ENCODE data around the gene CTRB2. TPM values are rescaled to one million over a fixed set of nuclear protein-coding genes. Genes with fewer than 3 reads are reported as not detected.

CTRB2 gene
- total and polyA plus RNA-seq, 2 of the 8 experiments (the other 6 are each of a cell fraction or from before 2014, with no cell fraction given) = not detected

DNA sequence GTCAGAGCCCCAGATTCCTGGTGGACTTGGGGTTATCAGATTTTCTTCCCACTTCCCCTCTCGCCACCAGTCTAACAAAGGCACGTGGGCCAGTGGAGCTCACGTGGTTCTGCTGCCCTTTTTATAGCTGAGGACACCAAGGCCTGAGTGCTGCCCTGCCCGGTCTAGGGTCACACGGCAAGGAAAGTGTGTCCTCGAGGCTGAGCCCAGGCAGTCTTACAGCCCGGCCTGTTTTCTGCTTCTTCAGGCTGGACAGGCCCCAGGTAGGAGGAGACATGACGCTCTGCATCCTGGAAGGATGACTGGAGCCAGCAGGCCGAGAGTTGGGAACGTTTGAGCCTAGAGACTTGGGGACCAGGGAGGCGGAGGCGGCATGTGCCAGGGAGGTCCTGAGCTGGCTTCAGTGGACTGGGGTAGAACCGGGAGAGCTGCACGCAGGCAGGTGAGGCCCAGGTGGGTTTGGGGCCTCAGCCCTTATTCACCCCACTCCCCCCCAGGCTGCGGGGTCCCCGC lies 15.4 kb upstream of the CTRB2 start:
- Histone ChIP-seq H2BK15ac (ENCODE audit: low read length) (no peak overlapping the region), H3K9ac (replicated peaks in 1 of 4; ENCODE audit: extremely low read depth in 1 of 4, low read depth in 3 of 4, low read length in 3 of 4) (no peak overlapping the region), H2AFZ (ENCODE audit: low read length) (peak overlapping the region; percentile 73; the same call in 1 of the 2 replicates), H4K8ac (ENCODE audit: extremely low read depth, insufficient read depth, low read length) (no peak overlapping the region), H3K36me3 (ENCODE audit: control insufficient read depth in 2 of 4, insufficient read depth in 4 of 4, low read length in 3 of 4) (no peaks in the 10 kb centered on the region), H3K27me3 (replicated peaks in 1 of 4; ENCODE audit: control insufficient read depth in 3 of 4, extremely low read depth in 1 of 4, insufficient read depth in 3 of 4, low read length in 3 of 4) (no peaks in the 10 kb centered on the region), H3K56ac (replicated peaks; ENCODE audit: insufficient read length, low read depth, low read length) (no peak overlapping the region), H3K18ac (ENCODE audit: extremely low read depth, low read length) (no peak overlapping the region), H2BK20ac (ENCODE audit: low read length) (no peak overlapping the region), H3K9me3 (ENCODE audit: insufficient read depth in 2 of 2, low read depth in 1 of 2, low read length in 1 of 2) (no peaks in the 10 kb centered on the region), H3K4ac (replicated peaks; ENCODE audit: insufficient read length, low read depth, low read length) (no peak overlapping the region), H2BK12ac (ENCODE audit: low read depth, low read length) (no peak overlapping the region), H2AK5ac (ENCODE audit: low read depth, low read length) (no peak overlapping the region), H3K4me1 (replicated peaks in 1 of 4; ENCODE audit: control insufficient read depth in 3 of 4, insufficient read depth in 4 of 4, low read length in 3 of 4) (peaks cover 0 to 4% (median 0%) of the 10 kb centered on the region in 4 experiments; a peak in 1 of 7 replicates), H2BK5ac (ENCODE audit: low read depth, low read length) (no peak overlapping the region), H3K79me1 (ENCODE audit: low read depth, low read length) (no peaks in the 10 kb centered on the region), H3K79me2 (ENCODE audit: control insufficient read depth in 1 of 2, insufficient read depth in 2 of 2, low read length in 2 of 2) (no peaks in the 10 kb centered on the region), H3K4me2 (ENCODE audit: insufficient read depth in 1 of 2, low read depth in 2 of 2, low read length in 2 of 2) (no peak overlapping the region), H4K91ac (replicated peaks; ENCODE audit: insufficient read length, low read length) (no peak overlapping the region), H4K20me1 (replicated peaks in 1 of 2; ENCODE audit: control insufficient read depth in 1 of 2, insufficient read depth in 2 of 2, low read length in 2 of 2) (peaks cover 0 to 3% of the 10 kb centered on the region in 2 experiments), H3K4me3 (ENCODE audit: extremely low read depth in 1 of 4, insufficient read depth in 2 of 4, low read depth in 3 of 4, low read length in 4 of 4) (no peak overlapping the region), H3K23me2 (ENCODE audit: low read depth, low read length) (no peaks in the 10 kb centered on the region), H3K14ac (ENCODE audit: insufficient read length) (no peak overlapping the region), H4K5ac (ENCODE audit: insufficient read length, low read depth, low read length) (no peak overlapping the region), H2BK120ac (replicated peaks; ENCODE audit: low read depth, low read length) (no peak overlapping the region), H3K23ac (ENCODE audit: insufficient read length) (no peak overlapping the region), H3K27ac (ENCODE audit: low read depth, low read length) (no peak overlapping the region)
- no peak for DNase-seq (ENCODE audit: low read depth in 1 of 2, low spot score in 2 of 2)
- CTCF ChIA-PET (ENCODE audit: partially characterized antibody) = interaction anchor here (1.2 to 15.0 kb wide), 3 partner anchors 12 to 179 kb away, joined by 3 to 157 read pairs (median 3); no protein-coding TSS in a partner anchor
- POLR2A ChIA-PET (ENCODE audit: partially characterized antibody) = interaction anchor here (2.2 kb wide), 1 partner anchor 18 kb away, joined by 9 read pairs; no protein-coding TSS in a partner anchor
- WGBS, 2 experiments (ENCODE audit: extremely low coverage in 1 of 2, insufficient coverage in 1 of 2, insufficient read length in 1 of 2, insufficient replicate concordance in 2 of 2, low coverage in 1 of 2, low lambda C conversion rate in 2 of 2, missing lambda C conversion rate in 1 of 2) = 95% methylated on average over 16 of the region's 16 CpGs; no CpG with 5 or more reads in 1 of the 2 experiments
- TF ChIP-seq, protein P1, sequence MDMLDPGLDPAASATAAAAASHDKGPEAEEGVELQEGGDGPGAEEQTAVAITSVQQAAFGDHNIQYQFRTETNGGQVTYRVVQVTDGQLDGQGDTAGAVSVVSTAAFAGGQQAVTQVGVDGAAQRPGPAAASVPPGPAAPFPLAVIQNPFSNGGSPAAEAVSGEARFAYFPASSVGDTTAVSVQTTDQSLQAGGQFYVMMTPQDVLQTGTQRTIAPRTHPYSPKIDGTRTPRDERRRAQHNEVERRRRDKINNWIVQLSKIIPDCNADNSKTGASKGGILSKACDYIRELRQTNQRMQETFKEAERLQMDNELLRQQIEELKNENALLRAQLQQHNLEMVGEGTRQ (IDR thresholded peaks at IDR 0.05; ENCODE audit: low read length) = no peak
- no peak for TF ChIP-seq ATF3 (IDR thresholded peaks at IDR 0.05; ENCODE audit: insufficient read depth, low read depth, low read length)
- no peak for TF ChIP-seq CEBPB (IDR thresholded peaks at IDR 0.05; ENCODE audit: low read depth, low read length)
- no peak for TF ChIP-seq TEAD4 (IDR thresholded peaks at IDR 0.05; ENCODE audit: low read depth, low read length)
- TF ChIP-seq JUN (IDR thresholded peaks at IDR 0.05; ENCODE audit: low read depth, low read length) = no peak
- no peak for FAIRE-seq
